Cardiac muscle cell (in vitro differentiated cells and primary cell): ENCODE results near the gene TMEM238. TPM values are rescaled to one million over a fixed set of nuclear protein-coding genes. Genes with fewer than 3 reads are reported as not detected.

Experiments
- DNase-seq, 2 donors: peaks; one replicate each; pipeline versions ENCODE4 v3.0.0 to v3.0.0-alpha.2; 2010 to 2017; ENCODE audit warnings: low read depth in 1 of 2, low spot score in 1 of 2
- H3K27ac ChIP-seq: fragments of 200-600 bp; sonication (generic); 2 replicates; pipeline ENCODE4 v1.5.1; 2016
- H3K27me3 ChIP-seq: fragments of 200-600 bp; sonication (generic); 2 replicates; pipeline ENCODE4 v1.6.0; 2016; ENCODE audit warnings: control low read depth
- H3K36me3 ChIP-seq: fragments of 200-600 bp; sonication (generic); 2 replicates; pipeline ENCODE4 v1.5.1; 2016; ENCODE audit warnings: control low read depth
- H3K4me1 ChIP-seq: fragments of 200-600 bp; sonication (generic); 2 replicates; pipeline ENCODE4 v1.8.1; 2017; ENCODE audit warnings: low read depth, mild to moderate bottlenecking, mixed run types
- H3K4me3 ChIP-seq: fragments of 200-600 bp; sonication (generic); 2 replicates; pipeline ENCODE4 v1.5.1; 2016; ENCODE audit warnings: mild to moderate bottlenecking
- H3K9me3 ChIP-seq: fragments of 200-600 bp; sonication (generic); 2 replicates; pipeline ENCODE4 v1.5.1; 2017; ENCODE audit warnings: low read depth, mild to moderate bottlenecking, control low read depth
- polyA plus RNA-seq: library from polyadenylated mRNA; unstranded; fragments of >200 nt; fragmentation: Nextera tagmentation; extraction: Ambion mirVana; gene quantifications from 2 replicates; pipeline ENCODE4 v1.2.1, GENCODE V29; 2016
- total RNA-seq: library from RNA; depleted of rRNA; stranded (reverse); fragments of >200 nt; gene quantifications from 2 replicates; pipeline ENCODE4 v1.2.3, GENCODE V29; 2016
- TF ChIP-seq, protein P1 (sequence below): IDR thresholded peaks from 2 replicates; pipeline ENCODE4 v1.5.1; 2012; ENCODE audit warnings: low read depth, mild to moderate bottlenecking, low read length

TMEM238 gene
- total and polyA plus RNA-seq, 2 experiments from 2014 or later = 0.27 to 1.7 TPM

DNA sequence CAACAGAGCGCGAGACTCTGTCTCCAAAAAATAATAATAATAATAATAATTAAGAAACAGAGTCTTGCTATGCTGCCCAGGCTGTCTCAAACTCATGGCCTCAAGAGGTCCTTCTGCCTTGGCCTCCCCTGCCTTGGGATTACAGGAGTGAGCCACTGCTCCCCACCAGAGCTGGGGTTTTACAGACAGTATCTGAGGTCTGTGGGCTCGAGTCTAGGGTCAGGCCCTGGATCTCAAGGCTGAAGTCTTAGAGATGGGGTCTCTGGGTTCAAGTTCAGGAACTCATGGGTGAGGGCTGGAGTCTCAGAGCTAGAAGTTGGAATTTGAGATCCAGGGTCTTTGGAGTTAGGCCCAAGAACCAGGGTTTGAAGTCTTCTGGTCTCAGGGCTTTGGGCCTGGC lies 17.3 kb downstream of the TMEM238 start:
- no peaks in the 10 kb centered on the region for H3K36me3 ChIP-seq
- peaks cover 41% of the 10 kb centered on the region for H3K27me3 ChIP-seq
- H3K4me3 ChIP-seq = no peak overlapping the region
- TF ChIP-seq, protein P1, sequence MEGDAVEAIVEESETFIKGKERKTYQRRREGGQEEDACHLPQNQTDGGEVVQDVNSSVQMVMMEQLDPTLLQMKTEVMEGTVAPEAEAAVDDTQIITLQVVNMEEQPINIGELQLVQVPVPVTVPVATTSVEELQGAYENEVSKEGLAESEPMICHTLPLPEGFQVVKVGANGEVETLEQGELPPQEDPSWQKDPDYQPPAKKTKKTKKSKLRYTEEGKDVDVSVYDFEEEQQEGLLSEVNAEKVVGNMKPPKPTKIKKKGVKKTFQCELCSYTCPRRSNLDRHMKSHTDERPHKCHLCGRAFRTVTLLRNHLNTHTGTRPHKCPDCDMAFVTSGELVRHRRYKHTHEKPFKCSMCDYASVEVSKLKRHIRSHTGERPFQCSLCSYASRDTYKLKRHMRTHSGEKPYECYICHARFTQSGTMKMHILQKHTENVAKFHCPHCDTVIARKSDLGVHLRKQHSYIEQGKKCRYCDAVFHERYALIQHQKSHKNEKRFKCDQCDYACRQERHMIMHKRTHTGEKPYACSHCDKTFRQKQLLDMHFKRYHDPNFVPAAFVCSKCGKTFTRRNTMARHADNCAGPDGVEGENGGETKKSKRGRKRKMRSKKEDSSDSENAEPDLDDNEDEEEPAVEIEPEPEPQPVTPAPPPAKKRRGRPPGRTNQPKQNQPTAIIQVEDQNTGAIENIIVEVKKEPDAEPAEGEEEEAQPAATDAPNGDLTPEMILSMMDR = no peak
- peaks cover 4% of the 10 kb centered on the region for H3K4me1 ChIP-seq
- no peak overlapping the region for H3K27ac ChIP-seq
- no peak for DNase-seq
- H3K9me3 ChIP-seq = no peaks in the 10 kb centered on the region

DNA sequence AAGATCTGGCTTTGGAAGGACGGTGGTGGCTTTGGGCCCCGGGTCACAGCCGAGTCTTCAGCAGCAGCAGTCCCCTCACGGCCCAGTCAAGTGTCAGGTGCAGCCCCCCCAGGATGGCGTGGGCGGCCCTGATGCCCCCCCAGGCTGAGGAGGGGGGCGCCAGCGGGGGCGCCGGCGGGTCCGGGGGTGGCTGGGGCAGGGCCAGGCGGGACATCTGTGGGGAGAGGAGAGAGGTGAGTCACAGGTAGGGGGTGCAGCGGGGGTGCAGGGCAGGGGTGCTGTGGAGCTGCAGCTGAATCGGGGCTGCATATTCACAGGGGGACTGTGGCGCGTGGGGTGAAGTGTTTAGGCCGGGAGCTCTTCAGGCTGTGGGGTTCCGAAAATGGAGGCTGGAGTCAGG lies 18.1 kb downstream of the TMEM238 start:
- Histone ChIP-seq H3K4me1 (peaks cover 4% of the 10 kb centered on the region), H3K4me3 (no peak overlapping the region), H3K9me3 (no peaks in the 10 kb centered on the region), H3K27ac (no peak overlapping the region), H3K36me3 (no peaks in the 10 kb centered on the region), H3K27me3 (peaks cover 33% of the 10 kb centered on the region)
- TF ChIP-seq, protein P1 = no peak
- DNase-seq = no peak

DNA sequence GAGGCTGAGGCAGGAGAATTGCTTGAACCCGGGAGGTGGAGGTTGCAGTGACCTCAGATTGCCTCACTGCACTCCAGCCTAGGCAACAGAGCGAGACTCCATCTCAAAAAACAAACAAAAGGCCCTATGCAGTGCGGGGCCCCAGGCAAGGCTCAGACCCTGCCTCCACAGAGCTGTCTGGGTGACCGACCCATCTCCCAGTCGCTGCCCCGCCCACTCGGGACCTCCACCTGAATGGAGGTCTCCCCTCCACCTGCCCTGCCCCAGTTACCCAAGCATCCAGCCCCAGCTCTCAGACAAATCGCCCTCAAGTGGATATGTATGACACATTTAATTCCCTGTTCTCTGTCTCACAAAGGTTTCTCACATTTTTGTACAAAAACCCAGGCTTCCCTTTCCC lies 18.8 kb downstream of the TMEM238 start:
- Histone ChIP-seq H3K27me3 (peaks cover 25% of the 10 kb centered on the region), H3K4me3 (no peak overlapping the region), H3K27ac (no peak overlapping the region), H3K36me3 (no peaks in the 10 kb centered on the region), H3K4me1 (peaks cover 2% of the 10 kb centered on the region), H3K9me3 (no peaks in the 10 kb centered on the region)
- DNase-seq = no peak
- TF ChIP-seq, protein P1 = no peak

DNA sequence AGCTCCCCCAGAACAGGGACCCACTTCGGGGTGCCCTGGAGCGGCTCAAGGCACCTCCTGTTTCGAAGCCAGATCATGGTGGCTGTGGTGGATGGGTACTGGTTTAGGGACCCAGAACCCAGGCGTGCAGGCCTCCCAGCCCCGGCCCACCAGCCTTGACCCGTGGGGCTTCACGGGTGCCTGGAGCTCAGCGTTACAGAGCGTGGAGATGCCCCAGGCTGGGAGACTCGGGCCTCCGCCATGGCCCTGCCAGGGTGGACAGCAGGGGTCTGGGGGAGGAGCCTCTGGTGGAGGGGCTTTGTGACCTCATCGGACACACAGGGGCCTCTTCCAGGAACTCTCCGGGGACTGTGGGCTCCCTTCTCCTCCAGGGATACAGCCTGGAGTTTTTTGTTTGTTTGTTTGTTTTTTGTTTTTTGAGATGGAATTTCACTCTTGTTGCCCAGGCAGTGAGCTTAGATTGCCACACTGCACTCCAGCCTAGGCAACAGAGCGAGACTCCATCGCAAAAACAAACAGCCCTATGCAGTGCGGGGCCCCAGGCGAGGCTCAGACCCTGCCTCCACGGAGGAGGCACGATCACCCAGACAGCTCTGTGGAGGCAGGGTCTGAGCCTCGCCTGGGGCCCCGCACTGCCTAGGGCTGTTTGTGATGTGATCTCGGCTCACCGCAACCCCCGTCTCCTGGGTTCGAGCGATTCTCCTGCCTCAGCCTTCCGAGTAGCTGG lies 20.9 kb downstream of the TMEM238 start, which contains the start of gene GARIN5B:
Gene GARIN5B, minus strand, starts transcription at position 271 of the 727 bp plus-strand sequence. Its CDS starts 194 bp downstream, at position 77.
- no peaks in the 10 kb centered on the region for H3K36me3 ChIP-seq
- H3K27ac ChIP-seq = no peak within 1 kb of the TSS
- no peaks in the 10 kb centered on the region for H3K4me1 ChIP-seq
- DNase-seq = no peak
- TF ChIP-seq, protein P1 = no peak
- H3K9me3 ChIP-seq = no peaks in the 10 kb centered on the region
- peaks cover 5% of the 10 kb centered on the region for H3K27me3 ChIP-seq
- H3K4me3 ChIP-seq = no peak within 1 kb of the TSS

DNA sequence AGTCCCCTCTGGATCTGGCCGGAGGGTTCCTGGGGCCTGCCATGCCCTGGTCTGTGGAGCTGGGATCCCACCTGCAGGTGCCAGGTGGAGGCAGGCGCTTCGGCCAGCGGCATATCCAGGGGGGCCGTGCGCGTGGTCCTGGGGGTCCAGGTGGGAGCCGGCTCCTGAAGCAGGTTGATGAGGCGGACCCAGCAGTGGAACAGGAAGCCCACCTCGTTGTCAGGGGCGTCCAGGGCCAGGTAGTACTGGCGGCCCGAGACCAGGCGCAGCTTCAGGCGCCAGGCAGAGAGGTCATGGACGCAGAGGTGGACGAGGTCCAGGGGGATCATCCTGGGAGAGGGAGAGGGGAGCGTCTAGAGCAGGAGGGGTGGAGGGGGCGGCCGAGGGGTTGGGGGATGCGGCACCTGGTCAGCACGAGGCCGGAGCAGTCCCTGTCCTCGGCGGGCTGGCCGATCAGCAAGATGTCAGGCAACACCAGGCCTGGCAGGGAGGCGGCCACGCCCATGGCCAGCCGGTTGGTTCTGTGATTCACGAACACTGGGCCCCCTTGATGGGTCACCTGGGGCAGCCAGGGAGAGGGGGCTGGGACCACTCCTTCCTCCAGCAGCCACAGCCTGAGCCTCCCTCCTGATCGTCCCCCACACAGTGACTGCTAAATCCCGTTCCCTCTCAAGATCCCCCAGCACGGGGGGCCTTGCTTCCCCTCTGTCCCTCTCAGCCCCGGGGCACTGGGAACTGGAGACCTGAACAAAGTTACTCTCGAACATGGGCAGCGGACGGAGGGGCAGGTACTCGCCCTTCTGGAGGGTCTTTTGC lies 21.7 kb downstream of the TMEM238 start:
- Histone ChIP-seq H3K4me3 (no peak overlapping the region), H3K27me3 (peaks cover 1% of the 10 kb centered on the region), H3K27ac (no peak overlapping the region), H3K36me3 (no peaks in the 10 kb centered on the region), H3K9me3 (no peaks in the 10 kb centered on the region), H3K4me1 (no peaks in the 10 kb centered on the region)
- no peak for DNase-seq
- TF ChIP-seq, protein P1 = no peak
